Bronchial epithelial cell (primary cell): Measurements from ENCODE around the gene APOA4. TPM values are rescaled to one million over a fixed set of nuclear protein-coding genes. Genes with fewer than 3 reads are reported as not detected.

ENCODE experiments used
- DNase-seq: peaks from one replicate; pipeline ENCODE4 v3.0.0-alpha.2; 2010; ENCODE audit warnings: low read depth
- FAIRE-seq: peaks from 2 replicates; lab custom pipeline; 2011; peaks lifted over from hg19 to GRCh38; lab: Jason Lieb, UNC
- H3K27me3 ChIP-seq: 2 replicates; pipeline ENCODE4 v1.5.1; 2011; ENCODE audit warnings: low read length; ENCODE audit not compliant: control insufficient read depth, insufficient read depth
- H3K36me3 ChIP-seq: 2 replicates; pipeline ENCODE4 v1.5.1; 2011; ENCODE audit warnings: low read length; ENCODE audit not compliant: control insufficient read depth, insufficient read depth
- H3K4me3 ChIP-seq: 2 replicates; pipeline ENCODE4 v1.5.1; 2011; ENCODE audit warnings: mild to moderate bottlenecking, low read depth, low read length, control low read depth
- total RNA-seq: library from RNA; depleted of rRNA; stranded (reverse); fragments of >200 nt; gene quantifications from 2 replicates; pipeline ENCODE4 v1.2.1, GENCODE V29; 2014
- TF ChIP-seq, protein P1 (sequence below): IDR thresholded peaks from 2 replicates; pipeline ENCODE4 v1.5.1; 2011; ENCODE audit warnings: mild to moderate bottlenecking, moderate library complexity, low read length, control low read depth, inconsistent platforms; ENCODE audit not compliant: insufficient read depth, severe bottlenecking

The APOA4 gene
- total RNA-seq, 1 donor from 2014 or later: not detected

DNA sequence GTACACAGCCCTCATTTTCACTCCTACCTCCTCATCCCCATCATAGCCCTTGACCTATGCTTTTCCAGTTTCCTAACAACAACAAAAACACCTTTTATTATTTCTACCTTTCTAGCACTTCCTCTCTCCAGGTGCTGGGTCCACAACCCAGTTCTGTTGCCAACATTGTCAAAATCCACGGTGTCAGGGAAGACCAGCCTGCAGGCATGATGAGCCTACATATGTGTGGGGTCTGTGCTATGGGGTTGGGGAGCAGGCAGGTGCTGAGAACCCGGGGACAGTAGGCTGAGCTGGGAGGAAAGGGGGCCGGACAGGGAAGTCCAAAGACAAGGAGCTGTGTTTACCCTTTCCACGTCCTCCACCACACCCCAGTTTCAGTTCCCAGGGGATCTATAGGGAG, 34.6 kb downstream of the APOA4 start:
- FAIRE-seq (no peak), DNase-seq (no peak)
- TF ChIP-seq, protein P1, sequence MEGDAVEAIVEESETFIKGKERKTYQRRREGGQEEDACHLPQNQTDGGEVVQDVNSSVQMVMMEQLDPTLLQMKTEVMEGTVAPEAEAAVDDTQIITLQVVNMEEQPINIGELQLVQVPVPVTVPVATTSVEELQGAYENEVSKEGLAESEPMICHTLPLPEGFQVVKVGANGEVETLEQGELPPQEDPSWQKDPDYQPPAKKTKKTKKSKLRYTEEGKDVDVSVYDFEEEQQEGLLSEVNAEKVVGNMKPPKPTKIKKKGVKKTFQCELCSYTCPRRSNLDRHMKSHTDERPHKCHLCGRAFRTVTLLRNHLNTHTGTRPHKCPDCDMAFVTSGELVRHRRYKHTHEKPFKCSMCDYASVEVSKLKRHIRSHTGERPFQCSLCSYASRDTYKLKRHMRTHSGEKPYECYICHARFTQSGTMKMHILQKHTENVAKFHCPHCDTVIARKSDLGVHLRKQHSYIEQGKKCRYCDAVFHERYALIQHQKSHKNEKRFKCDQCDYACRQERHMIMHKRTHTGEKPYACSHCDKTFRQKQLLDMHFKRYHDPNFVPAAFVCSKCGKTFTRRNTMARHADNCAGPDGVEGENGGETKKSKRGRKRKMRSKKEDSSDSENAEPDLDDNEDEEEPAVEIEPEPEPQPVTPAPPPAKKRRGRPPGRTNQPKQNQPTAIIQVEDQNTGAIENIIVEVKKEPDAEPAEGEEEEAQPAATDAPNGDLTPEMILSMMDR: no peak
- no peaks in the 10 kb centered on the region for H3K27me3 ChIP-seq
- H3K36me3 ChIP-seq: peaks cover 19% of the 10 kb centered on the region
- H3K4me3 ChIP-seq: peak overlapping the region; percentile 86

DNA sequence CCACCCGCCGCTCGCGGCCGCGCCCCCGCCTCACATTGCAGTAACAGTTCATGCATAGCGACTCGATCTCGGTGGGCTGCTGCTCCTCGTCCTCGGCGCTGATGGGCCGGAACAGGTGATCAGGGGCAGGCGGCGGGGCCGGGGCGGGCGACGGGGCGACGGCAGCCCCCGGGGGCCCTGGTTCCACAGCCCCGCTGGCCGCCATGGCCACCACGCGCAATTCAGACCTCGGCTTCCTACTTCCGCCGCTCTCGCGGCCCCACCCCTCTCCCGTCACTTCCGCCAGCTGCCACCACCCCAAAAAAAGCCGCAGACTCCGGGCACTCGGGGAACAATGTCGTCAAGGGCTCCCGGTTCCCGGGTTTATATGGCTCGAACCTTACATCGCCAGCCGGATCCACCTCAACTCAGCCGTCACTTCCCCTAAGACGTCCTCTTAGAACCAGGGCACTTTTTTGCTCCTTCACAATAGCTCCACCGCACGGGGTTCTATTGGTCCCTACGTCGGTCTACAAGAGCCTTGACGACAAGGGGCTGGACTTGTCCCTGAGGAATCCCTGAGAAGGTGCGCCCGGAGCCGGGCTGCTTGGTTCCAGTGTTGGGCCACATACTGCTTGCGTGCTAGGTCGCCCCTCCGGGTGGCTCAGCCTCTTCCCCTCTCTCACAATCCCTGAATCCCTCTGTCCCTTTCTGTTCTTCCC, 35.2 kb downstream of the APOA4 start, which contains the start of gene ZPR1:
ZPR1 (minus strand) TSS at position 238 of the 701 bp plus-strand sequence; CDS start at position 205, 33 bp downstream.
- peak within 1 kb of the TSS; percentile 86 for H3K4me3 ChIP-seq
- DNase-seq (peak; percentile 48), FAIRE-seq (no peak)
- TF ChIP-seq, protein P1: no peak
- no peaks in the 10 kb centered on the region for H3K27me3 ChIP-seq
- peaks cover 20% of the 10 kb centered on the region for H3K36me3 ChIP-seq

DNA sequence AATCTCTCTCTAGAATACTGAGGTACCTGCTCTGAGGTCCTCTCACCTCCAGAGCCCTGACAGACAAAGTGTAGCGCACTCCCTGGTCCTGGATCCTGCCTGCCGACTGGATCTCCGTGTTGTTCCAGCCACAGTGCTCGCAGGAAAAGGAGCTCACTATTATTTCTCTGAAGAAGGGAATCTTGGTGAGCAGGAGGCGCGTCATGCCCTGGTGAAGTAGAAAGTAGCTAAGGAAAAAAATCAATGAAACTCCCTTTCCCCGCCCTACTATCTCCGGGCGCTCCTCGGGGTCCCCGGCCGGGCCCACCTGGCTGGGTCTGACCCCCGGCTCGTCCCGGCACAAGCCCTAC, 35.7 kb downstream of the APOA4 start:
- DNase-seq: peak; percentile 10
- H3K36me3 ChIP-seq: peaks cover 21% of the 10 kb centered on the region
- TF ChIP-seq, protein P1: no peak
- H3K27me3 ChIP-seq: no peaks in the 10 kb centered on the region
- peak overlapping the region; percentile 86 for H3K4me3 ChIP-seq
- FAIRE-seq: no peak

DNA sequence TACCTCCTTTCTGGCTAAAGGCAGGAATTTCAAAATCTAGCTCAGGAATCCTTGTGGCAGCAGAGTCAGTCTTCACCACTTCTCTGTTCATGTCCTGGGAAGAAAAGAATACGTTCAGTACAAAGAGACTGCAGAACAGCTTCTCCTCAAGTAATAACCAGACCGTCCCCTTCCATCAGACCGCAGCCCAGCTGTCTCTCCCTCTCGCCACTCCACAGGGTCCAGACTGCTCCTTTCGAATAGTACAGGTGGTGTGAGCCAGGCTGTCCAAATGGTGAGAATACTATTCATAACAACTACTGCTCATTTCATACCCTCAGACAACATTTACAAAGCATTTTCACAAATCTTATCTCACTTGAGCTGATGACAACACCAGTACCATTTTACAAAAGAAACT, 36.1 kb downstream of the APOA4 start:
- TF ChIP-seq, protein P1: no peak
- Histone ChIP-seq H3K36me3 (peaks cover 24% of the 10 kb centered on the region), H3K4me3 (peak overlapping the region; percentile 86), H3K27me3 (no peaks in the 10 kb centered on the region)
- FAIRE-seq: no peak
- no peak for DNase-seq

DNA sequence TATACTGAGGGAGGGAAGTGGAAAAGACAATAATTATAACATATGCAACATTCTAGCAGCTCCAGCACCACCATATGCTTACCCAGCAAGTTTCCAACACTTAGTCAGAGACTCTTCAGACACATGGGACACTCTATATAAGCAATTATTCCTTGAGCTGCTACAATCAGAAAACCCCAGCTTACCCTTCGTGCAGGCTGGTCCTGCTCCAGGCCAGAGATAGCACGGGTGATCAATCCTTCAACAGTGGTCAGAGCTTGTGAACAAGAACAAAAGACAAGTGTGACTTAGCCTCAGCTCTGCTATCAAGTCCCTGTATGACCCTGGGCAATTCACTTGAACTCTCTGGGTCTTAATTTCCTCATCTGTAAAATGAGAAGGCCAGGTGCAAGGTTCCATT, 36.8 kb downstream of the APOA4 start:
- TF ChIP-seq, protein P1: no peak
- H3K27me3 ChIP-seq: no peaks in the 10 kb centered on the region
- peaks cover 25% of the 10 kb centered on the region for H3K36me3 ChIP-seq
- FAIRE-seq (no peak), DNase-seq (no peak)
- no peak overlapping the region for H3K4me3 ChIP-seq

DNA sequence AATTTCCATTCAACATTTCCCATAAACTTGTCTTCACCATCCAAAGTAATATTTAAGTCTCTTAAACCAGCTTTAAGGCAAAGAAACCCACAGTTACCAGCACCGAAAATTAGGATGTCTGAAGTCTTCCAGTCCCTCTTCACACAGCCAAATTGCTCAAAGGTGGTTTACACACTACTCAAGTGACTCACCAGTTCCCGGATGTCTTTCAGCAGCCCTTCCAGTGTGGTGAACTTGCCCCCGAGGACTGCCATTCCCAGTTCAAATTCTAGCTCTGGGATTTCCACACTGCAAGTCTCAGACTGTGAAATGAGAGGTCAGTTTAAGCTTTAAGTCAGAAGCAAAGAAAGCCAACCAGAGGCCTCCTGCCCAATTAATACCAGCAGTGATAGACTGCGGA, 40.4 kb downstream of the APOA4 start:
- FAIRE-seq (no peak), DNase-seq (peak; percentile 73)
- TF ChIP-seq, protein P1: no peak
- H3K36me3 ChIP-seq: peaks cover 43% of the 10 kb centered on the region
- H3K4me3 ChIP-seq: no peak overlapping the region
- no peaks in the 10 kb centered on the region for H3K27me3 ChIP-seq
